HG02852 (cell line): ENCODE measurements around the gene GSDME.

Experiments used
- ATAC-seq: cut with Tn5 transposase; IDR thresholded peaks from one replicate; pipeline ENCODE4 v1.9.1; 2021; ENCODE audit warnings: mild to moderate bottlenecking, moderate library complexity; ENCODE audit not compliant: unreplicated experiment

The GSDME gene

GRCh38 chr7:24773646-24774045 lies 16.4 kb upstream of the GSDME start:
- ATAC-seq = no peak

GRCh38 chr7:24769851-24770250 lies 12.6 kb upstream of the GSDME start:
- no peak for ATAC-seq

GRCh38 chr7:24769014-24769830 lies 12.0 kb upstream of the GSDME start:
- ATAC-seq = peak; percentile 56

- ATAC-seq = no peak
These were observed 10.8 kb upstream of the GSDME start for GRCh38 chr7:24767878-24768569.

GRCh38 chr7:24764972-24765744 lies 7.9 kb upstream of the GSDME start:
- ATAC-seq = no peak

- ATAC-seq = no peak
These were observed 6.7 kb upstream of the GSDME start for GRCh38 chr7:24764011-24764410.

- no peak for ATAC-seq
These were observed 6.1 kb upstream of the GSDME start for GRCh38 chr7:24763303-24763901.

GRCh38 chr7:24762771-24763170 lies 5.5 kb upstream of the GSDME start:
- ATAC-seq = no peak

- no peak for ATAC-seq
These were observed 3.7 kb upstream of the GSDME start for GRCh38 chr7:24760968-24761367.

- ATAC-seq = peak; percentile 19
These were observed 515 bp downstream of the GSDME start for GRCh38 chr7:24756545-24757352.

- peak; percentile 55 for ATAC-seq
These were observed 1.5 kb downstream of the GSDME start for GRCh38 chr7:24755541-24756407.

- ATAC-seq = no peak
These were observed 2.3 kb downstream of the GSDME start for GRCh38 chr7:24754906-24755506.

GRCh38 chr7:24752073-24752800 lies 5.0 kb downstream of the GSDME start:
- no peak for ATAC-seq

GRCh38 chr7:24751484-24751883 lies 5.8 kb downstream of the GSDME start:
- no peak for ATAC-seq

- ATAC-seq = no peak
These were observed 6.7 kb downstream of the GSDME start for GRCh38 chr7:24750441-24751055.

GRCh38 chr7:24748521-24748920 lies 8.7 kb downstream of the GSDME start:
- ATAC-seq = no peak

- ATAC-seq = no peak
These were observed 11.9 kb downstream of the GSDME start for GRCh38 chr7:24745355-24745754.

- ATAC-seq = no peak
These were observed 13.8 kb downstream of the GSDME start for GRCh38 chr7:24743471-24743870.
